Cardiac septum (tissue), 1 donor: ENCODE data around the gene MTR. TPM values are rescaled to one million over a fixed set of nuclear protein-coding genes. Genes with fewer than 3 reads are reported as not detected.
"Not testable (repeated sequence)": the region's sequence is repeated elsewhere in the genome, so short reads cannot be mapped to it uniquely, and the experiment has no call there.

Source experiments
- DNase-seq: peaks from one replicate; pipeline ENCODE4 v3.0.0-alpha.2; 2020; ENCODE audit warnings: low spot score
- intact Hi-C: fragments of 100-400 bp; cut with DNase I; formaldehyde crosslinking; loops from one replicate; pipeline ENCODE4 v1.14.0; 2022
- total RNA-seq: library from RNA; stranded (reverse); fragmentation: NEBNext Ultra II Directional; extraction: Animal tissue kit (Norgen Biotek cat#: 25700); gene quantifications from one replicate; pipeline ENCODE4 v1.2.1, GENCODE V29; 2021
- donor health status: DM: no; HTN: no; CAD: no.

MTR gene
- total RNA-seq, 1 donor from 2014 or later, result 58.8 TPM

- no peak for DNase-seq
- intact Hi-C loops, result no loop called here
Observed at GRCh38 chr1:236882678-236883077, 87.6 kb downstream of the MTR start.

- no peak for DNase-seq
- intact Hi-C loops, result no loop called here
Observed at GRCh38 chr1:236886199-236886598, 91.1 kb downstream of the MTR start.

DNA sequence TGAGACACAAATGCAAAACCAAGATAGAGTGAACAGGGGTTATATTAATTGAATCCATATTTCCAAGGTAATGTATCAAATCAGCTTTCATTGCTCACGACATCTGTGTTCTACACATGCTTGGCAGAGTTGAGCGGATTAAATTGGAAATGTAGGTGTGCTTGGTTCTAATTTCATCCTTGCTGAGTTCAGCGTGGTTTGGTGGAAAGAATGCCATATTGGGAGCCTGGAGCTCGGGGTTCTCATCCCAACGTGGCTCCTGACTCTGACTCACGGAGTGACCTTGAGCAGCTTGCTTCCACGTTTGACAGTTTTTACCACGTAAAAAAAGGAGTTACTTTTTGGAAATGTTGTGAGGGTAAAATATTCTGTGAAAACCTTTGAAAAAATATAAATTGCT is 92.0 kb downstream of the MTR start:
- intact Hi-C loops, result no loop called here
- DNase-seq, result no peak

GRCh38 chr1:236888126-236888525 is 93.0 kb downstream of the MTR start:
- DNase-seq, result no peak
- intact Hi-C loops, result no loop called here

GRCh38 chr1:236888903-236889302 is 93.8 kb downstream of the MTR start:
- DNase-seq, result no peak
- intact Hi-C loops, result no loop called here

DNA sequence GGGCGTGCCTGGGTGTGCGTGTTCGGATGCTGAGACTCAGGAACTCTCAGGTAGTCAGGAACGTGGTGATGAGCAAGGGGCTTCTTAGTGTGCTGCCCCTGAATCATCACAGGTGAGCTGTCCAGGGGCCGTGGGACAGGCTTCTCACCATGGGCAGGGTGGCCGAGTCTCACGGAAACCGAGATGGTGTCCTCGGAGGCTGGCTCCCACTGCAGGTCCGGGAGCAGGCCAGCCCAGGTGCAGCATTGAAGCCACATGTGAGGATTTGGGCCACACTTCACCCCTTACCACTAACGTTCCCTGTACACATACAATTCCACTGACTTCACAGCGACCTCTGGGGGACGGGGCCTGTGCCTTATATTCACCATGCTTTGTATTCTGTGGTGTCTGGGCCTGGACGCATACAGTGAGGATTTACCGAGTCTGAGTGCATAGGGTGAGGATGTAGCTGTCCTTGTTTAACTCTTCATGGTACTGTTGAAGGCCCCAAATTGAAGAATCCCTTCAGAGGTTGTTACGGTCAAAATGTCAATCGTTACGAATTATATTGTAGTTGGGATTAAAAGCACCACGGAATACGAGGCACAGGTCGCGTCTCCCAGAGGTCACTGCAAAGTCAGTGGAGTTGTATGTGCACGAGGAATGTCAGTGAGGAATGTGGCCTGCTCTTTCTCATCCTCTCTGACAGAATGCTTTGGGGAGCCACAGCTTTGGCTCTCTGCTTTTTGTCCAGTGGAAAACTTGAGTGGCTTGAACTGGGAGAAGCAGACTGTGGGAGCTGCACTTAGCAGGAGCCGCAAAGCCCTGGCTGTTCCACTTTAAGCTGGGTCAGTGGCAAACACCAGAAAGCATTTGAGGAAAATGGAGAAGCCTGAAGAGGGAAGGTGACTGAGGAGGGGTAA is 95.3 kb downstream of the MTR start:
- intact Hi-C loops, result loop anchor here (5.0 kb wide), 2 partner anchors 107 to 147 kb away; no protein-coding TSS in a partner anchor
- no peak for DNase-seq

DNA sequence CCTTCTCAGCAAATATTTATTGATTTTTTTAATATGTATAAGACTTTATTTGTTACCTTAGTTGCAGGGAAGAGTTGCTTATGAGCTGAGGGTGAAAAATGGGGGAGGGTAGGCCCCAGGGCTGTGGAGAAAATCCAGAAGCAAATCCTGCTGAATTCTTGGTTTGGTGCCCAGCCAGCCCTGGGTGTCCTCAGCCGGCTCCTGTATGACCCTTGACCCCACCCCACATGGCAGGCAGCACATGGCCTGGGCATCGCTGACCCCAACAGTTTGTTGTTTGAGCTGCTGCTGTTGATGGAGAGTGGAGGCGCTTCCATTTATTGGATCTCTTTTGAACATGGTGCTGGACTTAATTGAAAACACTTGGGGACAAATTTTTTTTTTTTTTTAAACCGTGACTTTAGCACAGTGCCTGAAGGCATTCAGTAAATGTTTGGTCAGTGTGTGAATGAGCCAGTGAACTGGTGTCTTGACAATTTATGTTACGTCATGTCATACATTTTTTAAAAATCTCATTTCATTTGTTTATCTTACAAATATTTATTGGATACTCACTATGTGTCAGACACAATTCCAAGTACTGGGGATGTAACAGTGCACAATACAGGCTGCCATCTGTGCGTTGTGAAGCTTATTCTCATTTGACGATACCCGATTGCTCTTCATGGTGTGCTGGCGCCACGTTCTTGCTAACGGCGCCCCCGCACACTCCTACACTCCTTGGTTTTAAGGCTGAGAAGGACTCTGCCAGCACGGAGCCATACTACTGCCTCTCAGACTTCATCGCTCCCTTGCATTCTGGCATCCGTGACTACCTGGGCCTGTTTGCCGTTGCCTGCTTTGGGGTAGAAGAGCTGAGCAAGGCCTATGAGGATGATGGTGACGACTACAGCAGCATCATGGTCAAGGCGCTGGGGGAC is 98.8 kb downstream of the MTR start:
- intact Hi-C loops, result loop anchor here (5.0 kb wide), 2 partner anchors 103 to 143 kb away; no protein-coding TSS in a partner anchor
- DNase-seq, result no peak

DNA sequence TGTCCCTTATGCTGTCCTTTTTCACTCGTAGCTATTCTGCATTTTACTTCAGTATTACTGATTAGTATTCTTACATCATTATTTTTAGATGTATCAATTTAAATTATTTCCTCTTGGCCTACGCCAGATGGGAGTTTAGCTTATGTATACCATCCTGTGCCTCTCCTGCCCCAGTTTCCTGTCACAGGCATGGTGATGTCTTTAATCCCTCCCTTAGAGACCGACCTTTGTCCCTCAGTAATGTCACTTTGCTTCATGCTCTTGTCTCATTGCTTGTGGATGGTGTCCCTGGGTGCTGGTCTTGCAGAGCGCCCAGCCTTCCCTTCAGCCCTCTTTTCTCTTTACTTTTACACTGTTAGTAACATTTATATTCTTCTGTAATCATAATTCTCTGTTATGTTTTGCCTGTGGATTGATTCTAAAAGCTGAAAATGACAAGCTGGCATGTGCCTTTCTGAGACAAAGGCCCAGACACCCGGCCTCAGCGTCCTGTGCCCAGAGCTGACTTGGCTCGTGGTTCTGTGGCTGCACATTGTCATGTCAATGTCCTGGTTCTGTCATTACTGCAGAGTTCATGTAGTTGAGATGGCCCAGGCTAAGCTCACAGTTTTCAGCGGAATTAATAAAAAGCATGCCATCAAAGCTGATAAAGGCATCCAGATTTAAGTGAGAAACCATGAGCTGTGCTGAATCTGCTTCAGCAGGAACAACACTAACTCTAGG is 100.7 kb downstream of the MTR start:
- no peak for DNase-seq
- intact Hi-C loops, result no loop called here

GRCh38 chr1:236896716-236897115 is 101.6 kb downstream of the MTR start:
- no peak for DNase-seq
- intact Hi-C loops, result no loop called here

DNA sequence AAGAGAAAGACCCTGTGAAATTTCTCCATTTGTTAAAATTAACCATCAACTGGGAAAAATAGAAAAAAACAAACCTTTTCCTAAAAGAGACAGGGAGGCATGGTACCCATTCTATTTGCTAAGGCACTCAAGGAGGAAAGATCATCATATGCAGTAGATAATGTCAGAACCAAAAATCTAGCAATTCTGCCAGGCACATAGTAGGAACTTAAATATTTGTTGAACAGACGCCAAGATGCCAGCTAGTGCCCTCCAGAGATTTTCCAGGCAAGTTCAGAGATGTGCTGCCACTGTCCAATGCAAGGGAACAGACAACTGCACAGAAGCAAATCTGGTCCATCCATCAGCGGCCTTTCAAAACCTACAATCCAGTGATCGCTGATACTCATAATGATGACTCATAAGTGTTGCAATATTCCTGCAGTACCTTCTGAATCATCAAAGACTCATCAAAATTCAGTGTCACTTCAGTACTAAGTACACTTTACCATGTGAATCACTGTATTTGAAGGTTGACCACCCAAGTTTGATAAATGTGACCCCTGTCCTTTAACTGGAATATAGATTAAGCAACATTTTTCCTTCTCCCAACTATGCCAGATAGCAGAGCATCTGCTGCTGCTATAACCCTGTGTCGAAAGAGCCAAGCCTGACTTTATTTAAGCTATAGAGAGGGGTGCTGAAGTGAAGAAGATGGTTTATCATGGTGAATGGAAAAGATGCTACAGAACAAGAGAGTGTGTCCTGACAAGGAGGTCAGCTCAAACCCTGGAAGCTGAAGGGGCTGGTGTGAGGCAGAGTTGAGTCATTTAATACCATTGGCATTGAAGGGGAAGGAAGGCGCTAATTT is 110.0 kb downstream of the MTR start:
- intact Hi-C loops, result no loop called here
- no peak for DNase-seq

GRCh38 chr1:236907205-236907604 is 112.1 kb downstream of the MTR start:
- DNase-seq, result no peak
- intact Hi-C loops, result no loop called here

DNA sequence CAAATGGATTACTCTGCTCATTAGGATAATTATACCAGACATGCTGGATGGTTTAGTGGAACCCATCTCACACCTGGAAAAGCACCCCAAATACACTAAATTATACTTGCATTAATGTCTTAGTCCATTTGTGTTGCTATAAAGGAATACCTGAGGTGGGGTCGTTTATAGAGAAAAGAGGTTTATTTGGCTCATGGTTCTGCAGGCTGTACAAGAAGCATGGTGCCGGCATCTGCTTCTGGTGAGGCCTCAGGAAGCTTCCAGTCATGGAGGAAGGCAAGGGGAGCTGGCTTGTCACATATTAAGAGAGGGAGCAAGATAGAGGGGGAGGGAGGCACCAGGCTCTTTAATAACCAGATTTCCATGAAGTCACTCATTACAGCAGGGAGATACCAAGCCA is 113.6 kb downstream of the MTR start:
- intact Hi-C loops, result no loop called here
- no peak for DNase-seq

DNA sequence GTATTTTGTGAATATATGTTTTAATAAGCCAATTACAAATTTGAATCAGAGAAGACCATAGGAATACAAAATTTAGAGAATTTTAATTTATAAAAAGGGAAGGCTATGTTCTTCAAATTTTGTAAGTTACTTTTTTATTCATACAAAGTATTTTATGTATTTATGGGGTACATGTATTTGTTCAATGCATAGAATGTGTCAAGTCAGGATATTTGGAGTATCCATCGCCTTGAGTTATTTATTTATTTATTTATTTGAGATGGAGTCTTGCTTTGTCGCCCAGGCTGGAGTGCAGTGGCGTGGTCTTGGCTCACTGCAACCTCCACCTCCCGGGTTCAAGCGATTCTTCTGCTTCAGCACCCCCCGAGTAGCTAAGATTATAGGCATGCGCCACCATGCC is 116.0 kb downstream of the MTR start:
- DNase-seq, intact Hi-C loops: not testable (repeated sequence)

DNA sequence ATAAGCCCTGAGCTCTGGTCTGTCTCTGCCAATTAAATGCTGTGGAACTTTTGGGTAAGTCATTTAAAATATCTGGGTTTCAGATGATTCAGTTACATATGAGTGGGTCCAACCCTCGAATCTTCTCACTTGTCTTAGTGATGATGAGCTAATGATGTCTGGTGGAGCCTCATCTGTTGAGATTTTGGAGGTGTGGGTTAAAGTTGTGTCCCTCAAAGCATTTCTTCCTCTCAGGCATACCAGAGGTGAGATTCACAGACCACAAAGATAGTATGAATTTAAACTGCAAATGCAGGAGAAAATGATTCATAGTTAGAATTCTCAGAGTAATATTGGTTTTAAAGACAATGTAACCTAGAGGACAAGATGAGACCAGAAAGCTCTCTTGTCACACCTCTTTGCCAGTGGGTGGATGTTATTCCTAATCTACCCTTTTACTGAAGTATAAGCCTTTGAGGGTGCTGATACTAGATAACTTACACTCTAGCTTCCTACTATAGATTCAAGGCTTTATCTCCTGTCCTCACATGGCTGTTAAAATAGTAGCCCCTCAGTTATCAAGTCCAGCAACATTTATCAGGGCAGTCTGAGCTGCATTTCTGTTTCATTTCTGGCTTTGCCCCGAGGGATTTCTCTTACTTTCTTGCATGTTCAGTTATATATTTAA is 118.4 kb downstream of the MTR start:
- intact Hi-C loops, result no loop called here
- no peak for DNase-seq

DNA sequence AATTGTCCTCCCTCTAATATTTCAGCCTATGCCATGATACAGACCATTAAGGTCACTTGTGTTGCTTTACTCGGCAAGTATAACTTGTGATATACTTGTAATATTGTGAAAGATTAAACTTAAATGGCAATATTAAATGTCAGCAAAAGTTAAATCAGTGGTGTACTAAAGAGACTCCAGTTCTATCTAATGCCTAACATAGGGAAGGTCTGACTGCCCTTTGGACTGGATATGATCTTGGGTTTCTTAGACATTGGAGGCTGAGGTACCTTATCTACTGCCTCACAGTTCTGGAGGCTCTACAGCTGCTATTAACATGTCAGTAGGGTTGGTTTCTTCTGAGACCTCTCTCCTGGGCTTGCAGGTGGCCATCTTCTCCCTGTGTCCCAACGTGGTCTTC is 119.3 kb downstream of the MTR start:
- no peak for DNase-seq
- intact Hi-C loops, result no loop called here

GRCh38 chr1:236916131-236916800 is 121.2 kb downstream of the MTR start:
- intact Hi-C loops, result no loop called here
- DNase-seq, result no peak

GRCh38 chr1:236917448-236917847 is 122.4 kb downstream of the MTR start:
- intact Hi-C loops, result no loop called here
- DNase-seq, result no peak
